Gastrocnemius medialis (tissue), 4 donors: ENCODE measurements around the gene STK39.

Experiments used
- POLR2A ChIP-seq, 2 donors: fragments of 450-650 bp; IDR thresholded peaks; one replicate each; pipeline ENCODE4 v1.6.1; 2017; ENCODE audit warnings: antibody characterized with exemption in 2 of 2, mild to moderate bottlenecking in 2 of 2, moderate library complexity in 2 of 2
- TF ChIP-seq, protein P1 (sequence below), 5 experiments: fragments of 450-650 bp in 3 of 5; fragments of 200-600 bp in 2 of 5; sonication (generic) in 2 of 5; IDR thresholded peaks in 4 of 5; conservative IDR thresholded peaks in 1 of 5; 1 replicate in 4 of 5; 2 replicates in 1 of 5; pipeline ENCODE4 v1.5.1; 2016 to 2019; ENCODE audit warnings: antibody characterized with exemption in 5 of 5, mild to moderate bottlenecking in 3 of 5, moderate library complexity in 3 of 5

DNA sequence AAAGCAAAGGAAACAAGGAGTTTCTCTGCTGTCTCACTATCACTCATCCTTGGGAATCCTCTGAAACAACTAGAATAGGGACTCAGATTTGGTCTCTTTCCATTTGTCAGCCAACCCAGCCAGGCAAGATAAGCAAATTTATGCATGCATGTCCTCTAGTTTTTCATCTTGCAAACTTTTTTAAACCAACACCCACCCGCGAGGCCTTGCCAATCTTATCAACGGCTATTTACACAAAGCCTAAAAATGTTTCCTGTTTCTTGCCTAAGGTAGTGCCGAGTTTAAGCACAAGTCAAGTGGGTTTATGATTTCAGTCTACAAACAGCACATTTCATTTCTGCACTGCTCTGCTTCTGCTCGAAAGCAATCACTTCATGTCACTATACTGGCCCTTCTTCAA, 240.9 kb downstream of the STK39 start:
- TF ChIP-seq, protein P1, sequence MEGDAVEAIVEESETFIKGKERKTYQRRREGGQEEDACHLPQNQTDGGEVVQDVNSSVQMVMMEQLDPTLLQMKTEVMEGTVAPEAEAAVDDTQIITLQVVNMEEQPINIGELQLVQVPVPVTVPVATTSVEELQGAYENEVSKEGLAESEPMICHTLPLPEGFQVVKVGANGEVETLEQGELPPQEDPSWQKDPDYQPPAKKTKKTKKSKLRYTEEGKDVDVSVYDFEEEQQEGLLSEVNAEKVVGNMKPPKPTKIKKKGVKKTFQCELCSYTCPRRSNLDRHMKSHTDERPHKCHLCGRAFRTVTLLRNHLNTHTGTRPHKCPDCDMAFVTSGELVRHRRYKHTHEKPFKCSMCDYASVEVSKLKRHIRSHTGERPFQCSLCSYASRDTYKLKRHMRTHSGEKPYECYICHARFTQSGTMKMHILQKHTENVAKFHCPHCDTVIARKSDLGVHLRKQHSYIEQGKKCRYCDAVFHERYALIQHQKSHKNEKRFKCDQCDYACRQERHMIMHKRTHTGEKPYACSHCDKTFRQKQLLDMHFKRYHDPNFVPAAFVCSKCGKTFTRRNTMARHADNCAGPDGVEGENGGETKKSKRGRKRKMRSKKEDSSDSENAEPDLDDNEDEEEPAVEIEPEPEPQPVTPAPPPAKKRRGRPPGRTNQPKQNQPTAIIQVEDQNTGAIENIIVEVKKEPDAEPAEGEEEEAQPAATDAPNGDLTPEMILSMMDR (IDR thresholded peaks at IDR 0.05 in 4 of 5, conservative IDR thresholded peaks at IDR 0.05 in 1 of 5) = no peak
- no peak for TF ChIP-seq POLR2A (IDR thresholded peaks at IDR 0.05)
